ENCODE measurements around the gene DNAJC3. TPM values are rescaled to one million over a fixed set of nuclear protein-coding genes. Genes with fewer than 3 reads are reported as not detected.

The DNAJC3 gene
- total and polyA plus RNA-seq, 2 donors from 2014 or later, result 20.1 to 65.9 TPM

DNA sequence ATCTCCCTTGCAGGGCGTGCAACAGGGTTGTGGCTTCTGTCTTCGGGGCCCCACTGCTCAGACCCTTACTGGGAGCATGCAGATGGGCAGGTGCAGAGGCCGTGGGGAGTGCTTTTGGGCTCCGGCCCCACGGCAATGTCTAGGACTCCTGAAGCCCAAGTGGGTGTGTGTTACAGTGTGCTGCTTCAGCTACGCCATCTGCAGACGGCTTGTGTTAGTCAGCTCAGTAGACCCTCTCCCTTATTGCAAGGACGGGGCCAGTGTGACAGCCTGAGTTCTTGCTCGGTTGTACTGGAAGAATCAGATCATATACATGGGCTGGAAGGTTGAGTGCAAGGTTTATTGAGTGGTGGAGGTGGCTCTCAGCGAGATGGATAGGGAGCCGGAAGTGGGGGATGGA is 39.3 kb downstream of the DNAJC3 start:
- Histone ChIP-seq H3K27me3 (ENCODE audit: control insufficient read depth, insufficient read depth, low read length) (no peaks in the 10 kb centered on the region), H3K4me3 (ENCODE audit: low read length in 3 of 3) (no peak overlapping the region), H3K27ac (ENCODE audit: low read depth in 2 of 2, low read length in 2 of 2) (no peak overlapping the region), H3K9me3 (ENCODE audit: control insufficient read depth in 2 of 3, insufficient read depth in 1 of 3, low read length in 3 of 3) (peaks cover 0 to 7% (median 0%) of the 10 kb centered on the region in 3 donors), H3K36me3 (ENCODE audit: control insufficient read depth in 2 of 3, insufficient read depth in 3 of 3, low read length in 3 of 3) (peaks cover 3 to 15% (median 3%) of the 10 kb centered on the region in 3 donors), H3K4me1 (ENCODE audit: control insufficient read depth in 2 of 3, insufficient read depth in 2 of 3, low read depth in 1 of 3, low read length in 3 of 3) (no peaks in the 10 kb centered on the region), H3K9ac (ENCODE audit: low read length in 3 of 3) (no peak overlapping the region)
- peak in 1 of 5 donors; percentile 50 for DNase-seq
- TF ChIP-seq, protein P1, sequence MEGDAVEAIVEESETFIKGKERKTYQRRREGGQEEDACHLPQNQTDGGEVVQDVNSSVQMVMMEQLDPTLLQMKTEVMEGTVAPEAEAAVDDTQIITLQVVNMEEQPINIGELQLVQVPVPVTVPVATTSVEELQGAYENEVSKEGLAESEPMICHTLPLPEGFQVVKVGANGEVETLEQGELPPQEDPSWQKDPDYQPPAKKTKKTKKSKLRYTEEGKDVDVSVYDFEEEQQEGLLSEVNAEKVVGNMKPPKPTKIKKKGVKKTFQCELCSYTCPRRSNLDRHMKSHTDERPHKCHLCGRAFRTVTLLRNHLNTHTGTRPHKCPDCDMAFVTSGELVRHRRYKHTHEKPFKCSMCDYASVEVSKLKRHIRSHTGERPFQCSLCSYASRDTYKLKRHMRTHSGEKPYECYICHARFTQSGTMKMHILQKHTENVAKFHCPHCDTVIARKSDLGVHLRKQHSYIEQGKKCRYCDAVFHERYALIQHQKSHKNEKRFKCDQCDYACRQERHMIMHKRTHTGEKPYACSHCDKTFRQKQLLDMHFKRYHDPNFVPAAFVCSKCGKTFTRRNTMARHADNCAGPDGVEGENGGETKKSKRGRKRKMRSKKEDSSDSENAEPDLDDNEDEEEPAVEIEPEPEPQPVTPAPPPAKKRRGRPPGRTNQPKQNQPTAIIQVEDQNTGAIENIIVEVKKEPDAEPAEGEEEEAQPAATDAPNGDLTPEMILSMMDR (IDR thresholded peaks at IDR 0.05; ENCODE audit: borderline replicate concordance, extremely low read depth, insufficient read depth), result no peak
- intact Hi-C loops (cut with DNase I), result no loop called here
- no peak for FAIRE-seq

DNA sequence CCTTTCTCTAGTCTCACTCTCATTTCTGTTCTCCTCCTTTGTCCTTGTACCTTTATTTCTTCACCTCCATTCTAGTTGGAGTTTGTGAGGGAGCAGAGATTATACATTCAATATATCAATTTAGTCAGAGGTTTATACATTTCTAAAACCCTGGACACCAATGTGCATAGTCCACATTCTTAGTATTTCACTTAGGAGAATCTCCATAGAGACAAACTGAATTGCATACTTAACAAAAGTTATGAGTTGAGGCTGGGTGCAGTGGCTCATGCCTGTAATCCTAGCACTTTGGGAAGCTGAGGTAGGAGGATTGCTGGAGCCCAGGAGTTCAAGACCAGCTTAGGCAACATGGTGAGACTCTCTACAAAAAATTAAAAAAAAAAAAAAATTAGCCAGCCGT is 45.3 kb downstream of the DNAJC3 start:
- no peaks in the 10 kb centered on the region for H3K9me3 ChIP-seq (ENCODE audit: control insufficient read depth in 2 of 3, insufficient read depth in 1 of 3, low read length in 3 of 3)
- TF ChIP-seq, protein P1 (IDR thresholded peaks at IDR 0.05; ENCODE audit: borderline replicate concordance, extremely low read depth, insufficient read depth), result no peak
- H3K27me3 ChIP-seq (ENCODE audit: control insufficient read depth, insufficient read depth, low read length), result no peaks in the 10 kb centered on the region
- no peak overlapping the region for H3K9ac ChIP-seq (ENCODE audit: low read length in 3 of 3)
- no peaks in the 10 kb centered on the region for H3K4me1 ChIP-seq (ENCODE audit: control insufficient read depth in 2 of 3, insufficient read depth in 2 of 3, low read depth in 1 of 3, low read length in 3 of 3)
- H3K27ac ChIP-seq (ENCODE audit: low read depth in 2 of 2, low read length in 2 of 2), result no peak overlapping the region
- DNase-seq, result no peak
- H3K36me3 ChIP-seq (ENCODE audit: control insufficient read depth in 2 of 3, insufficient read depth in 3 of 3, low read length in 3 of 3), result peaks cover 0 to 6% (median 0%) of the 10 kb centered on the region in 3 donors
- intact Hi-C loops (cut with DNase I), result no loop called here
- FAIRE-seq, result no peak
- no peak overlapping the region for H3K4me3 ChIP-seq (ENCODE audit: low read length in 3 of 3)

DNA sequence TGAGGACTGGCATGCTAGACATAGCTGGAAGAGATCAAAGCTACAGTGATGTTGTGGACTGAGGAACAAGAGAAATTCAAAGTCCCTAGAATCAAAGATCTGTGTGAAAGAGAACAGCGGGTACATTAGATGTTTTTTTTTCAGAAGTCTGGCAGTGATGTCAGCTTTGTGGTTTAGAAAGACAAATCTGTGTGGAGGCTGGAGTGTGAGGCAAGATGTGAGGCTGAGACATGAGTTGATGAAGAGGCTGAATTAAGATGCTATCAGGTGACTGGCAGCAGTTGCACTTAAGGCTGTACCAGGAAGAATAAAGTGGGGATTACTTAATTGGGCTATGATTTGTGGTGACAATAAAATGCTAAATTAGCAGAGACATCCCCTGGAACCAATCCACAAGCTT is 46.5 kb downstream of the DNAJC3 start:
- no peak overlapping the region for H3K9ac ChIP-seq (ENCODE audit: low read length in 3 of 3)
- TF ChIP-seq, protein P1 (IDR thresholded peaks at IDR 0.05; ENCODE audit: borderline replicate concordance, extremely low read depth, insufficient read depth), result no peak
- peaks cover 0 to 6% (median 0%) of the 10 kb centered on the region in 3 donors for H3K36me3 ChIP-seq (ENCODE audit: control insufficient read depth in 2 of 3, insufficient read depth in 3 of 3, low read length in 3 of 3)
- H3K27me3 ChIP-seq (ENCODE audit: control insufficient read depth, insufficient read depth, low read length), result no peaks in the 10 kb centered on the region
- no peak overlapping the region for H3K27ac ChIP-seq (ENCODE audit: low read depth in 2 of 2, low read length in 2 of 2)
- FAIRE-seq (no peak), DNase-seq (no peak)
- H3K4me3 ChIP-seq (ENCODE audit: low read length in 3 of 3), result no peak overlapping the region
- intact Hi-C loops (cut with DNase I), result no loop called here
- no peaks in the 10 kb centered on the region for H3K9me3 ChIP-seq (ENCODE audit: control insufficient read depth in 2 of 3, insufficient read depth in 1 of 3, low read length in 3 of 3)
- no peaks in the 10 kb centered on the region for H3K4me1 ChIP-seq (ENCODE audit: control insufficient read depth in 2 of 3, insufficient read depth in 2 of 3, low read depth in 1 of 3, low read length in 3 of 3)

DNA sequence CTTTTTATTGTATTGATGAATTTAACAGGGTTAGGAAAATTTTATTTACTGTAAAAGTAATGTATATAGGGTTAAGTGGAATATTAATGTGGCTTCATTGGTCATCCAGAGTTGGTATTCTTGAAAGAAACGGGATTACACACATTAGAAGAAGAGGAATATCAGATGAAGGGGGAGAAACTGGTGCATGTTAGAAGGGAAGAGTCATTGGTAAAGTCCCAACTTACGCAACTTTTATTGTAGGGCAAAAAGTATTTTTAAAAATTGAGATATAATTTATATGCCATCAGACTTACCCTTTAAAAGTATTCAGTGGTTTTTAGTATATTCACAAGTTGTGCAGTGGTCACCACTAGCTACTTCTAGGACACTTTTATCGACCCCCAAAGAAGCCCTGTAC is 47.3 kb downstream of the DNAJC3 start:
- H3K9ac ChIP-seq (ENCODE audit: low read length in 3 of 3), result no peak overlapping the region
- TF ChIP-seq, protein P1 (IDR thresholded peaks at IDR 0.05; ENCODE audit: borderline replicate concordance, extremely low read depth, insufficient read depth), result no peak
- no peaks in the 10 kb centered on the region for H3K4me1 ChIP-seq (ENCODE audit: control insufficient read depth in 2 of 3, insufficient read depth in 2 of 3, low read depth in 1 of 3, low read length in 3 of 3)
- FAIRE-seq (no peak), DNase-seq (no peak)
- peaks cover 0 to 6% (median 0%) of the 10 kb centered on the region in 3 donors for H3K36me3 ChIP-seq (ENCODE audit: control insufficient read depth in 2 of 3, insufficient read depth in 3 of 3, low read length in 3 of 3)
- no peaks in the 10 kb centered on the region for H3K9me3 ChIP-seq (ENCODE audit: control insufficient read depth in 2 of 3, insufficient read depth in 1 of 3, low read length in 3 of 3)
- intact Hi-C loops (cut with DNase I), result no loop called here
- H3K27me3 ChIP-seq (ENCODE audit: control insufficient read depth, insufficient read depth, low read length), result no peaks in the 10 kb centered on the region
- H3K4me3 ChIP-seq (ENCODE audit: low read length in 3 of 3), result no peak overlapping the region
- H3K27ac ChIP-seq (ENCODE audit: low read depth in 2 of 2, low read length in 2 of 2), result no peak overlapping the region

Measured in kidney (tissue), 14 donors.